Immature natural killer cell (primary cell): ENCODE results near the gene OR51D1. TPM values are rescaled to one million over a fixed set of nuclear protein-coding genes. Genes with fewer than 3 reads are reported as not detected.

Experiments used
- DNase-seq, 3 donors: peaks; one replicate each; pipeline ENCODE4 v3.0.0; 2022; ENCODE audit warnings: mixed read lengths in 1 of 3
- H3K27ac Mint-ChIP-seq, 6 donors: one replicate each; pipeline ENCODE4 v1.8.0; 2020; ENCODE audit warnings: mixed read lengths in 6 of 6, mild to moderate bottlenecking in 5 of 6, inconsistent platforms in 4 of 6, moderate library complexity in 3 of 6
- H3K27me3 Mint-ChIP-seq, 3 donors: one replicate each; pipeline ENCODE4 v1.8.0; 2020 to 2021; ENCODE audit warnings: low read depth in 3 of 3, mild to moderate bottlenecking in 3 of 3, mixed read lengths in 3 of 3, moderate library complexity in 3 of 3, inconsistent platforms in 1 of 3
- H3K36me3 Mint-ChIP-seq, 3 donors: one replicate each; pipeline ENCODE4 v1.8.0; 2020; ENCODE audit warnings: mixed read lengths in 3 of 3, inconsistent platforms in 2 of 3, mild to moderate bottlenecking in 2 of 3
- H3K4me1 Mint-ChIP-seq, 2 donors: one replicate each; pipeline ENCODE4 v1.8.0; 2020; ENCODE audit warnings: inconsistent platforms in 2 of 2, mild to moderate bottlenecking in 2 of 2, mixed read lengths in 2 of 2, moderate library complexity in 1 of 2
- H3K4me3 Mint-ChIP-seq, 5 donors: one replicate each; pipeline ENCODE4 v1.8.0; 2020; ENCODE audit warnings: mild to moderate bottlenecking in 5 of 5, mixed read lengths in 5 of 5, inconsistent platforms in 3 of 5, moderate library complexity in 3 of 5
- H3K9me3 Mint-ChIP-seq, 6 donors: one replicate each; pipeline ENCODE4 v1.8.0; 2020; ENCODE audit warnings: mild to moderate bottlenecking in 6 of 6, mixed read lengths in 6 of 6, inconsistent platforms in 4 of 6, moderate library complexity in 3 of 6
- polyA plus RNA-seq, 3 donors: library from polyadenylated mRNA; unstranded; fragments of 300-500 nt; fragmentation: Illumina TruSeq; gene quantifications; one replicate each; pipeline ENCODE4 v1.2.3, GENCODE V29; 2021

OR51D1 gene
- polyA plus RNA-seq, 3 donors from 2014 or later = not detected

DNA sequence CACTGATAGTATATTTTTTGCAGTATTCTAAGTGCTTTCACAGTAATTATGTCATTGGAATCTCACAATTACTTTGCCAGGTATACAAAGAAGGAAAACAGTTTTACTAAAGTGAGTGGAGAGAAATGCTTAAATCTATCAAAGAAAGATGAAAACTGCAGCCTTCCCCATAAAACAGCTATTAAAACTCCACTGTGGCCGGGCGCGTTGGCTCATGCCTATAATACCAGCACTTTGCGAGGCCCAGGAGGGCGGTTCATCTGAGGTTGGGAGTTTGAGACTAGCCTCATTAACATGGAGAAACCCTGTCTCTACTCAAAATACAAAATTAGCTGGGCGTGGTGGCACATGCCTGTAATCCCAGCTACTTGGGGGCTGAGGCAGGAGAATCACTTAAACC is 25.6 kb downstream of the OR51D1 start:
- H3K9me3 Mint-ChIP-seq = no peaks in the 10 kb centered on the region
- H3K4me1 Mint-ChIP-seq = no peaks in the 10 kb centered on the region
- peaks cover 2 to 9% (median 6%) of the 10 kb centered on the region in 3 donors for H3K27me3 Mint-ChIP-seq
- no peak overlapping the region for H3K27ac Mint-ChIP-seq
- H3K36me3 Mint-ChIP-seq = no peaks in the 10 kb centered on the region
- H3K4me3 Mint-ChIP-seq = no peak overlapping the region
- DNase-seq = no peak

DNA sequence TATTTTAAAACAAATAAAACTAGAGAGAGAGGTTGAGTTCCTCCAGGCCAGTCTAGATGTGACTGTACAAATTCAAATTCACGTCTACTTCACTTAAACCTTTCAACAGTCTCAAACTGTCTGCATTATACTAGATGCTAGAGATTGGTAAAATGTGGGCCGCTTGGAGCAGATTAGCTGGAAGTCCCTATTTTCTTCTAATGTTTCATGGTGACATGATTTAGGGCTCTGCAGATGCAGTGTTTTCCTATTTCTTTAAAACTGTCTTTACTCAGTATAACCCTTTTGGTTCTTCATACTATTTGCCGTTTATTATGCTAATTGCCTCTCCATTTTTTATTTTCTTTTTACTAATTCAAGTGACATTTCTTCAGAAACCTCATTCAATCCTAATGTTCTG is 26.9 kb downstream of the OR51D1 start:
- H3K27ac Mint-ChIP-seq = no peak overlapping the region
- peaks cover 2 to 9% (median 6%) of the 10 kb centered on the region in 3 donors for H3K27me3 Mint-ChIP-seq
- DNase-seq = no peak
- no peaks in the 10 kb centered on the region for H3K36me3 Mint-ChIP-seq
- no peaks in the 10 kb centered on the region for H3K4me1 Mint-ChIP-seq
- no peaks in the 10 kb centered on the region for H3K9me3 Mint-ChIP-seq
- H3K4me3 Mint-ChIP-seq = no peak overlapping the region

DNA sequence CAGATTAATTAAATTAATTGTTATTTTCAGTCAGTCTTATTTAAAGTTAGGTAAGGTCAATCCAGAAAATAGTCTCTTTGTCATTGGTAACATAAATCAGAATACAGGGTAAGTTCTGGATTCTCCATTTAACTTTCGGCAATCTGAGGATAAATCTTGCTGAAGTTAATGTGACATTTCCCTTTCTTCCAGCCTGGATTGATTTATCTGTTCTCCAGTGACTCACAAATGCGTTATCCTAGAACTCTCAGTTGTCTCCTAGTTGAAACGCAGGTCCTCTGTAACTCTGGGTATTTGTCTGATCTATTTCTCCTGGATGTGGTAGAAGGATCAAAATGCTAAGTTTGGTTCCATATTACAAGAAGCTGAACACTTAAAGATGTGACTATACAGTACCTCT is 27.5 kb downstream of the OR51D1 start:
- Mint-ChIP-seq H3K4me3 (no peak overlapping the region), H3K9me3 (no peaks in the 10 kb centered on the region), H3K27me3 (peaks cover 2 to 9% (median 8%) of the 10 kb centered on the region in 3 donors), H3K4me1 (no peaks in the 10 kb centered on the region), H3K27ac (no peak overlapping the region), H3K36me3 (no peaks in the 10 kb centered on the region)
- DNase-seq = no peak

DNA sequence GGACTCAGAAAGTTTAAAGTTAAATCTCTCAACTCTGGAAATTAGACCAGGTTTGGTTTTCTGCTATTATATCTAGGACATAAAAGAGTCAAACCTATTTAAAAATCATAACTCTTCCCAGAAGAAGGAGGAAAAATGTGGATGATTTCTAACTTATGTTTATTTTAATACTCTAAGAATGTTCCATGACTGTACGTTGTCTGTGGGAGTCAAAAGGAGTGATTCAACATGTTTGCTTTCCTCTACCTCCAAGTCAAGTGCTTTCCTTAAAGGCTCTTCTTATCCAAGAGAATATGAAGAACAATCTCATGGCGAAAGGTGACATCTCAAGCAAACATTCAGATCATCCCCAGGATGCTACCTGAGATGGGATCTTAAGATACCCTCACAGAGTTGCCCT is 28.1 kb downstream of the OR51D1 start:
- no peaks in the 10 kb centered on the region for H3K4me1 Mint-ChIP-seq
- H3K27ac Mint-ChIP-seq = no peak overlapping the region
- no peak overlapping the region for H3K4me3 Mint-ChIP-seq
- no peaks in the 10 kb centered on the region for H3K9me3 Mint-ChIP-seq
- H3K36me3 Mint-ChIP-seq = no peaks in the 10 kb centered on the region
- no peak for DNase-seq
- peaks cover 2 to 9% (median 8%) of the 10 kb centered on the region in 3 donors for H3K27me3 Mint-ChIP-seq

DNA sequence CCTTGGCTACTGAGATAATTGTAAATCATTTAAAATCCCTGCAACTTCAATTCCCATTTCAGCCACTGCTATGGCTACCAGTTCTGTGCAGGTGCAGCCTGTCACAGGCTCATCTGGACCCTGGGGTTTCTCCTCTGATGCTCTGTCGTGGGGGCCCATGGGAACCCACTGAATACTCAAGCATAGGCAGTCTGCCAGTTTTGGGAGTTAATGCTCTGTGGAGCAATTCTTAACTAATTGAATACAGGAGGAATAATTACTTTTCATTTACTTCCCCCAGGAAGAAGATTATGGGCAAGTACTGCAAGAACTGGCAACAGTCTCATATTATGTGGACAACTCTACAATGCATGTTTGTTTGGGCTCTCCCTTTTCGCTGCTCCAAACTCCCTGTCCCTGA is 34.5 kb downstream of the OR51D1 start:
- H3K9me3 Mint-ChIP-seq = peaks cover 0 to 1% (median 0%) of the 10 kb centered on the region in 6 donors
- no peak overlapping the region for H3K4me3 Mint-ChIP-seq
- no peaks in the 10 kb centered on the region for H3K4me1 Mint-ChIP-seq
- H3K27me3 Mint-ChIP-seq = peaks cover 1 to 4% (median 2%) of the 10 kb centered on the region in 3 donors
- no peak overlapping the region for H3K27ac Mint-ChIP-seq
- DNase-seq = no peak
- H3K36me3 Mint-ChIP-seq = no peaks in the 10 kb centered on the region

DNA sequence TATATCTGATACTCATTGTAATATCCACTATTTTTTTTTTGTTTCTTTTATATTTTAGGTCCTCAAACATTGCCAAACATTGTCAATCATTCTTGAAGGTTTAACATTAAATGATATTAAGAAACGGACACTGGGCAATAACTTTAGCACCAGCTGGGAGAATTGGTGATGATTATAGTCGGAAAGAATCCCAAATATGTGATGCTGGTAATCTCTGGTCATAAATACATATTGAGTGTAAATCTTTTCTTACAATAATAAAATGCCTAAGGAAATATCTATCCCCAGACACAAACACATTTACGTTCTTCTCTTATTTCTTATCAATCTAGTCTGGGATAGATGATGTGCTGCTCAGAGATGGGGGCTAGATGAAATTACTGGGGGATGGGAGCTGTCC is 35.2 kb downstream of the OR51D1 start:
- DNase-seq = no peak
- peaks cover 1 to 4% (median 2%) of the 10 kb centered on the region in 3 donors for H3K27me3 Mint-ChIP-seq

DNA sequence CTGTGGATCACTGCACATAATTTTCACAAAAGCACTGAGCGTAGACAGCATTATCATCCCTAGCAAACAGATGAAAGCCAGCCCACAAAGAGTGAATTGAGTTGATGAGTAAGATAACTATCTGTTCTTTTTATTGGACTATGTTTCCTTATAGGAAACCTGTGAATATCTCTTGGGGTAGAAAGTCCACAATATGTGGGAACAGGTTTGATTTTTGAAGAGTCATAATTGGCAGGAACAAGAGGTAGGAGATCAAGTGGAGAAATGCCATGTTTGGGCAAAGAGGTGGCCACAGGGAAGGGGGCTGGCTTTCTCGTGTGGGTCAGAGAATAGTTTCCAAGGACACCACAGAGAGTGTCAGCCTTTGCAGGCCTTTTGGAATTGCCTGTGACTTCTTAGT is 36.5 kb downstream of the OR51D1 start:
- H3K4me1 Mint-ChIP-seq = no peaks in the 10 kb centered on the region
- no peak overlapping the region for H3K4me3 Mint-ChIP-seq
- DNase-seq = no peak
- H3K9me3 Mint-ChIP-seq = peaks cover 0 to 1% (median 0%) of the 10 kb centered on the region in 6 donors
- no peak overlapping the region for H3K27ac Mint-ChIP-seq
- H3K36me3 Mint-ChIP-seq = no peaks in the 10 kb centered on the region
- H3K27me3 Mint-ChIP-seq = peaks cover 1 to 4% (median 2%) of the 10 kb centered on the region in 3 donors

More for the DNA sequence above, 35.2 kb downstream of the OR51D1 start:
- H3K4me3 Mint-ChIP-seq = no peak overlapping the region
- no peaks in the 10 kb centered on the region for H3K4me1 Mint-ChIP-seq
- H3K9me3 Mint-ChIP-seq = peaks cover 0 to 1% (median 0%) of the 10 kb centered on the region in 6 donors
- H3K36me3 Mint-ChIP-seq = no peaks in the 10 kb centered on the region
- no peak overlapping the region for H3K27ac Mint-ChIP-seq

DNA sequence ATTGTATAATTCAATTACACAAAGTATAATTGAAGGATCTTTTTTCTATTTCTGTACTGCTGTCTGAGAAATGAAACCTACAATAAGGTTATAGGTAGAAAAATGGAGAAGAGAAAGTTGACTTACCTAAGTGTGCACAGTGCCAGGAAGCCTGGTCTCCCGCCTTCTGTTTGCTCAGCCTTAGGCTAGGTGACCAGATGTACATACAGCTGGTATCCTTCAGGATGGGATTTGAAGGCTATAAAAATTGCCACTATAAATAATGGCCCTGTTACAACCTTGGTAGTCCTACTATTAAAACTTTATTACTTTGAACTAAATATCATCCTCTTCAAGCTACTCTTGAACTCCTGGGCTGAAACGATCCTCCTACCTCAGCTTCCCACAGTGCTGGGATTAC is 40.7 kb downstream of the OR51D1 start:
- Mint-ChIP-seq H3K4me3 (no peak overlapping the region), H3K9me3 (peaks cover 0 to 2% (median 0%) of the 10 kb centered on the region in 6 donors), H3K27ac (no peak overlapping the region), H3K36me3 (no peaks in the 10 kb centered on the region), H3K4me1 (no peaks in the 10 kb centered on the region), H3K27me3 (peaks cover 0 to 2% (median 1%) of the 10 kb centered on the region in 3 donors)
- no peak for DNase-seq

DNA sequence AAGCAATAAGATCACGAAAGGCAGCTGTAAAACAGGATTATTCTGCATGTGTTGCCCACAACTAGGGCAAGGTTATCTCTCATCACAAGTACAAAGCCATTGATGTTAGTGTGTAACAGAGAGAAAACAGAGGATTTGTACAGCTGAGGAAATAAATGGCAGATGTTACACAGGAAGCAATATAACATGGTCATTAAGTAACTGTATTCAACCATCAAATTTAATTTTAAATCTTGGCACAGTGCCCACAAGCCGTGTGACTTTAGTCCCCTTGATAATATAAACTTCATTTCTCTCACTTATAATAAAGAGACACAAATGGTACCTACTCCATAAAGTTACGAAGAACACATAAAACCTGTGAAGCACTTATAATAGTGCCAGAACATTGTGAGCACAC is 43.1 kb downstream of the OR51D1 start:
- Mint-ChIP-seq H3K27me3 (peaks cover 0 to 3% (median 0%) of the 10 kb centered on the region in 3 donors), H3K4me3 (no peak overlapping the region), H3K4me1 (no peaks in the 10 kb centered on the region), H3K27ac (no peak overlapping the region), H3K36me3 (no peaks in the 10 kb centered on the region), H3K9me3 (peaks cover 0 to 2% (median 0%) of the 10 kb centered on the region in 6 donors)
- DNase-seq = no peak

DNA sequence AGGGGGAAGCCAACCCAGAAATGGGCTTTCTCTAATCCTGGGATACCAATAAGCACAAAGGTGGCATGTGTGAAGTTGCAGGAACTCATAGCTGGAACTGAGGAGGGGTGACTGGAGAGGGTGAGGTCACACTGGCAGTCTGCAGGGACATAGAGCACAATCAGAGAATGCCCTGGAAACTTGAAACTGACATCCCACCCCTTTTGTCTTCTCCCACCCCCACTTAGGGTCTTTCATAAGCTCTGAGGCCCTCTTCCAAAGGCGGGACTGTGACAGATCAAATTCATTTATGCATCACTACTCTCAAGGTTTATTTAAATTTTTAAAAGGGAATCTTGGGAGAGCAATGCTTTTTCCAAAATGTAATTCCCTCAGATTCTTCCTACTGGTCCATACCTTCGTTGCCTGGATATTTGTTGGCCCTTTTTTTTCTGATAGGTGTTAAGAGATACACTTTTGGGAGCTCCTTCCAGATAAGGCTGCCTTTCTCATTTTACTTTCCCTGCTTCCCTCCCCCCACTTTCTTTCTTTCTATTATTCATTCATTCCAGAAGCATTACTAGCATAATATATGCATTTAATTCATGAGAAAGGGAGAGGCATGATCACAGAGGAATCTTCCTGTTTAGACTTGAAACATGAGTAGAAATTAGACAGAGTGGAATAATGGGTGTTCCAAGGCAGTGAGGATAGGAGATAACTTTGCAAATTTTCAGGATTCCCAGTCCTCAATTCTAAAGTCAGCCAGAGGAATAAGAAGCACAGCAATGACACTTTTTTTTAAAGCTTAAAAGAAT is 45.5 kb downstream of the OR51D1 start:
- H3K9me3 Mint-ChIP-seq = peaks cover 0 to 2% (median 0%) of the 10 kb centered on the region in 6 donors
- H3K27ac Mint-ChIP-seq = no peak overlapping the region
- peaks cover 0 to 3% (median 0%) of the 10 kb centered on the region in 3 donors for H3K27me3 Mint-ChIP-seq
- no peak overlapping the region for H3K4me3 Mint-ChIP-seq
- H3K36me3 Mint-ChIP-seq = no peaks in the 10 kb centered on the region
- no peak for DNase-seq
- H3K4me1 Mint-ChIP-seq = no peaks in the 10 kb centered on the region

DNA sequence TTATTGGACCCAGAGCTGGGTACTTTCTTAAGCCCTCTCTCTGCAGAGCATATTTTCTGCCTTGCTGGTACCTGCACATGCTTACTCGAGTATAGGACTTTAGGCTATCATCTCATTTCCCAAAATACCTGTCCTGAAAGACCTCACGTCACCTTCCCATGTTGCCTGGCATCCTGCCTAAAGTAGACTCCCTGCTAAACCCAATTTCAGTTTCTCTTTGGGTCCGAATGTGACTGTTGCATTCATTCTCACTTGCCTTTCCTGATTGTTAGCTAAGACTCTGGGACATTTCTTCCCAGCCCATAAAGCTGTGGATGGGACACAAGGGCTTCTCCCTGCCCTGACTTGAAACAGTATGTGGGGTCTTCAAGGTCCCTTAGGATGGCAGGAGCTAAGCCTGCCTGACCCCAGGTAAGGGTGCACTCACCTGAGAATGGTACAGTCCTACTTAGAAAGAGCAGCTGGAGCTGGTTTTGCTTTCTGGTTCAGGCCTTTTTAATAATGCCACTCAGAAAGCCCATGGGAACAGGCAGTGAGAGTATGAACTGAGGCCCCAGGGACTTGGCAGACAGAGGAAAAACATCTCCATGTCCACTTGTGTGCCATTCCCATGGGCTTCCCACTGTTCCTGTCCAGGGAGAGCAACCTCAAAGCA is 47.5 kb downstream of the OR51D1 start:
- Mint-ChIP-seq H3K36me3 (no peaks in the 10 kb centered on the region), H3K4me1 (no peaks in the 10 kb centered on the region), H3K27me3 (peaks cover 0 to 3% (median 0%) of the 10 kb centered on the region in 3 donors), H3K4me3 (no peak overlapping the region), H3K9me3 (no peaks in the 10 kb centered on the region), H3K27ac (no peak overlapping the region)
- DNase-seq = no peak

Other genes starting within 250 kb of the OR51D1 start
- 10 to 100 TPM; 34.9 to 67.5 (median 44.2) TPM for gene TRIM21, start 243.8 kb upstream of the OR51D1 start, polyA plus RNA-seq
- not detected for gene OR52K2, start 188.2 kb upstream of the OR51D1 start, polyA plus RNA-seq
- not detected for gene OR52K1, start 154.8 kb upstream of the OR51D1 start, polyA plus RNA-seq
- not detected for gene OR52M1, start 92.3 kb upstream of the OR51D1 start, polyA plus RNA-seq
- not detected for gene OR52I2, start 55.7 kb upstream of the OR51D1 start, polyA plus RNA-seq
- under 1 TPM in 1 of 3 donors, not detected in 2; 0.24 TPM for gene OR52I1, start 43.4 kb upstream of the OR51D1 start, polyA plus RNA-seq
- gene TRIM68, start 29.2 kb upstream of the OR51D1 start, polyA plus RNA-seq = 10 to 100 TPM; 10.3 to 18.4 (median 15.5) TPM
- not detected for gene OR51E1, start 6.5 kb downstream of the OR51D1 start, polyA plus RNA-seq
- gene OR51E2, start 60.4 kb downstream of the OR51D1 start, polyA plus RNA-seq = not detected
- not detected for gene MMP26, start 67.3 kb downstream of the OR51D1 start, polyA plus RNA-seq
- gene OR51F1, start 132.5 kb downstream of the OR51D1 start, polyA plus RNA-seq = not detected
- gene OR52R1, start 166.9 kb downstream of the OR51D1 start, polyA plus RNA-seq = not detected
- not detected for gene OR51F2, start 183.8 kb downstream of the OR51D1 start, polyA plus RNA-seq
- not detected for gene OR51S1, start 211.7 kb downstream of the OR51D1 start, polyA plus RNA-seq
- gene OR51T1, start 244.4 kb downstream of the OR51D1 start, polyA plus RNA-seq = not detected